Fibroblast of the aortic adventitia (primary cell): ENCODE measurements around the gene FUT4. TPM values are rescaled to one million over a fixed set of nuclear protein-coding genes. Genes with fewer than 3 reads are reported as not detected.
"Not testable (repeated sequence)": the region's sequence is repeated elsewhere in the genome, so short reads cannot be mapped to it uniquely, and the experiment has no call there.

Experiments used
- DNase-seq: peaks from one replicate; pipeline ENCODE4 v3.0.0-alpha.2; 2010; ENCODE audit warnings: low read depth
- H3K4me3 ChIP-seq: 2 replicates; pipeline ENCODE4 v1.5.1; 2011; ENCODE audit warnings: low read depth, mild to moderate bottlenecking, control low read depth, low read length, moderate library complexity
- CTCF ChIP-seq: IDR thresholded peaks from 2 replicates; pipeline ENCODE4 v1.5.1; 2011; ENCODE audit warnings: mild to moderate bottlenecking, low read length, control low read depth, inconsistent platforms; ENCODE audit not compliant: insufficient read depth
- total RNA-seq: library from RNA; depleted of rRNA; stranded (reverse); fragments of >200 nt; gene quantifications from 2 replicates; pipeline ENCODE4 v1.2.3, GENCODE V29; 2012; ENCODE audit warnings: low replicate concordance

Gene FUT4
- total RNA-seq, 1 donor, result 7.1 TPM

- H3K4me3 ChIP-seq, result peak overlapping the region; percentile 69
- TF ChIP-seq CTCF, result no peak
- DNase-seq, result no peak
Observed at GRCh38 chr11:94545264-94546161, 1.8 kb downstream of the FUT4 start.

- no peak for TF ChIP-seq CTCF
- peak overlapping the region; percentile 69 for H3K4me3 ChIP-seq
- no peak for DNase-seq
Observed at GRCh38 chr11:94546162-94546470, 2.4 kb downstream of the FUT4 start.

- DNase-seq, result no peak
- TF ChIP-seq CTCF, result no peak
- peak overlapping the region; percentile 38 for H3K4me3 ChIP-seq
Observed at GRCh38 chr11:94546886-94547285, 3.2 kb downstream of the FUT4 start.

GRCh38 chr11:94549146-94549545 lies 5.4 kb downstream of the FUT4 start:
- H3K4me3 ChIP-seq, result no peak overlapping the region
- TF ChIP-seq CTCF, result no peak
- DNase-seq, result no peak

GRCh38 chr11:94550513-94550912 lies 6.8 kb downstream of the FUT4 start:
- H3K4me3 ChIP-seq, result no peak overlapping the region
- TF ChIP-seq CTCF, result no peak
- DNase-seq, result no peak

GRCh38 chr11:94553938-94554337 lies 10.2 kb downstream of the FUT4 start:
- peak; percentile 68 for DNase-seq
- TF ChIP-seq CTCF, result no peak
- no peak overlapping the region for H3K4me3 ChIP-seq

- not testable (repeated sequence) for DNase-seq, H3K4me3 ChIP-seq
Observed at GRCh38 chr11:94555752-94556329, 12.1 kb downstream of the FUT4 start.
